HepG2 (cell line): ENCODE results near the gene HOXD12. TPM values are rescaled to one million over a fixed set of nuclear protein-coding genes. Genes with fewer than 3 reads are reported as not detected.

ENCODE experiments used
- ASH2L ChIP-seq: fragments of 300-600, 200-600 bp; sonication (generic); IDR thresholded peaks from 2 replicates; pipeline ENCODE4 v1.7.0; 2017; ENCODE audit warnings: low read depth, mild to moderate bottlenecking, moderate library complexity, mixed read lengths, low read length; ENCODE audit not compliant: insufficient read length
- BATF2 ChIP-seq: sonication (generic); formaldehyde crosslinking; IDR thresholded peaks from 2 replicates; pipeline ENCODE4 v1.8.0; 2022; ENCODE audit warnings: mild to moderate bottlenecking, missing genetic modification reagents, moderate library complexity
- CTCF ChIP-seq: sonication (generic); formaldehyde crosslinking; IDR thresholded peaks from 2 replicates; pipeline ENCODE4 v1.5.0; 2020; ENCODE audit warnings: mild to moderate bottlenecking, missing genetic modification reagents, moderate library complexity
- DMAP1 ChIP-seq: IDR thresholded peaks from 2 replicates; pipeline ENCODE4 v1.6.1; 2016
- ERF ChIP-seq: IDR thresholded peaks from 2 replicates; pipeline ENCODE4 v1.6.1; 2018; ENCODE audit warnings: missing biosample characterization, missing genetic modification reagents
- GLI4 ChIP-seq: sonication (generic); formaldehyde crosslinking; IDR thresholded peaks from 2 replicates; pipeline ENCODE4 v1.5.1; 2020; ENCODE audit warnings: missing genetic modification reagents, mild to moderate bottlenecking, moderate library complexity, borderline replicate concordance
- JUNB ChIP-seq: sonication (generic); formaldehyde crosslinking; IDR thresholded peaks from 2 replicates; pipeline ENCODE4 v1.8.0; 2022; ENCODE audit warnings: missing genetic modification reagents, mild to moderate bottlenecking, borderline replicate concordance
- LRRFIP1 ChIP-seq: sonication (generic); formaldehyde crosslinking; conservative IDR thresholded peaks from 2 replicates; pipeline ENCODE4 v1.4.0; 2020; ENCODE audit warnings: missing genetic modification reagents
- MAFG ChIP-seq: sonication (generic); formaldehyde crosslinking; IDR thresholded peaks from 2 replicates; pipeline ENCODE4 v1.5.1; 2020; ENCODE audit warnings: mild to moderate bottlenecking, missing genetic modification reagents
- MTA3 ChIP-seq: sonication (generic); formaldehyde crosslinking; IDR thresholded peaks from 2 replicates; pipeline ENCODE4 v1.4.0; 2020; ENCODE audit warnings: missing genetic modification reagents
- MTF1 ChIP-seq: sonication (generic); formaldehyde crosslinking; IDR thresholded peaks from 2 replicates; pipeline ENCODE4 v1.5.0; 2020; ENCODE audit warnings: missing genetic modification reagents
- NR2F2 ChIP-seq: IDR thresholded peaks from 2 replicates; pipeline ENCODE4 v1.6.1; 2012; ENCODE audit warnings: low read depth, inconsistent platforms, borderline replicate concordance
- PRMT3 ChIP-seq: sonication (generic); formaldehyde crosslinking; IDR thresholded peaks from 2 replicates; pipeline ENCODE4 v1.8.1; 2022; ENCODE audit warnings: low read depth, mild to moderate bottlenecking, moderate library complexity, missing genetic modification reagents, borderline replicate concordance
- RARA ChIP-seq: IDR thresholded peaks from 2 replicates; pipeline ENCODE4 v1.6.1; 2016; ENCODE audit warnings: missing genetic modification reagents, missing compliant biosample characterization
- SATB2 ChIP-seq: sonication (generic); formaldehyde crosslinking; IDR thresholded peaks from 2 replicates; pipeline ENCODE4 v1.5.0; 2020; ENCODE audit warnings: missing genetic modification reagents
- SMC3 ChIP-seq: IDR thresholded peaks from 2 replicates; pipeline ENCODE4 v1.6.1; 2011; ENCODE audit warnings: low read length, improper control_type of control experiment
- TAF15 ChIP-seq: fragments of 200-400 bp; formaldehyde crosslinking; IDR thresholded peaks from one replicate; pipeline ENCODE4 v1.6.1; 2018; ENCODE audit warnings: mild to moderate bottlenecking, low read depth, low read length; ENCODE audit not compliant: poor library complexity, severe bottlenecking
- YEATS2 ChIP-seq: sonication (generic); formaldehyde crosslinking; IDR thresholded peaks from 2 replicates; pipeline ENCODE4 v1.4.0; 2020; ENCODE audit warnings: missing genetic modification reagents, borderline replicate concordance
- ZC3H13 ChIP-seq: sonication (generic); formaldehyde crosslinking; IDR thresholded peaks from 2 replicates; pipeline ENCODE4 v1.8.1; 2023; ENCODE audit warnings: mild to moderate bottlenecking, missing genetic modification reagents, moderate library complexity
- ZFP41 ChIP-seq: sonication (generic); formaldehyde crosslinking; IDR thresholded peaks from 2 replicates; pipeline ENCODE4 v1.4.0; 2020; ENCODE audit warnings: mild to moderate bottlenecking, missing genetic modification reagents, borderline replicate concordance
- ZNF17 ChIP-seq: sonication (generic); formaldehyde crosslinking; IDR thresholded peaks from 2 replicates; pipeline ENCODE4 v1.5.0; 2020; ENCODE audit warnings: mild to moderate bottlenecking, missing genetic modification reagents
- ZNF382 ChIP-seq: sonication (generic); formaldehyde crosslinking; IDR thresholded peaks from 2 replicates; pipeline ENCODE4 v1.5.0; 2020; ENCODE audit warnings: missing genetic modification reagents, mild to moderate bottlenecking, borderline replicate concordance
- ZNF572 ChIP-seq: sonication (generic); formaldehyde crosslinking; IDR thresholded peaks from 2 replicates; pipeline ENCODE4 v1.5.1; 2020; ENCODE audit warnings: mild to moderate bottlenecking, missing genetic modification reagents
- ZSCAN5A ChIP-seq: sonication (generic); formaldehyde crosslinking; IDR thresholded peaks from 2 replicates; pipeline ENCODE4 v1.8.0; 2022; ENCODE audit warnings: mild to moderate bottlenecking, missing genetic modification reagents, borderline replicate concordance
- polyA plus RNA-seq, 8 experiments: library from polyadenylated mRNA; depleted of rRNA in 3 of 8; stranded (reverse) in 7 of 8; unstranded in 1 of 8; fragments of >200 nt; fragmentation: Illumina TruSeq in 4 of 8; extraction: Trizol in 4 of 8; gene quantifications; 2 replicates each; pipeline versions ENCODE4 v1.2.1 to v1.2.3, GENCODE V29; 2011 to 2016; ENCODE audit warnings: low read depth in 4 of 8, missing spikeins in 1 of 8, mixed read lengths in 1 of 8; ENCODE audit not compliant: insufficient read depth in 1 of 8
- total RNA-seq, 5 experiments: library from RNA; depleted of rRNA; stranded (reverse); fragments of >200 nt; fragmentation: Illumina TruSeq; extraction: Trizol; gene quantifications; 2 replicates each; pipeline ENCODE4 v1.2.3, GENCODE V29; 2016; ENCODE audit warnings: low read depth in 1 of 5

The HOXD12 gene
- total and polyA plus RNA-seq, 2 of the 13 experiments (the other 11 are each of a cell fraction or from before 2014, with no cell fraction given) = not detected

GRCh38 chr2:176085861-176086771 lies 13.5 kb upstream of the HOXD12 start (continued):
- TF ChIP-seq ZNF382 (CRISPR knock-in tag) = no peak
- 0 out of 2 replicates have a peak, but pooled peaks have one; percentile 23 for TF ChIP-seq JUNB (CRISPR knock-in tag)
- TF ChIP-seq SMC3 = peak; percentile 72
- TF ChIP-seq PRMT3 = no peak
- no peak for TF ChIP-seq MTF1 (CRISPR knock-in tag)
- TF ChIP-seq BATF2 (CRISPR knock-in tag) = 0 out of 2 replicates have a peak, but pooled peaks have one; percentile 47
- TF ChIP-seq ASH2L = no peak
- TF ChIP-seq ZNF572 = no peak
- no peak for TF ChIP-seq GLI4 (CRISPR knock-in tag)
- no peak for TF ChIP-seq TAF15
- TF ChIP-seq YEATS2 = no peak
- TF ChIP-seq CTCF (CRISPR knock-in tag) = peak; percentile 95
- TF ChIP-seq SATB2 (CRISPR knock-in tag) = no peak
- no peak for TF ChIP-seq ZSCAN5A (CRISPR knock-in tag)
- no peak for TF ChIP-seq ZNF17 (CRISPR knock-in tag)
- TF ChIP-seq MAFG (CRISPR knock-in tag) = no peak
- no peak for TF ChIP-seq DMAP1 (CRISPR knock-in tag)
- 0 out of 2 replicates have a peak, but pooled peaks have one; percentile 42 for TF ChIP-seq ERF
- TF ChIP-seq LRRFIP1 (CRISPR knock-in tag) = no peak
- TF ChIP-seq MTA3 = no peak
- no peak for TF ChIP-seq ZFP41
- no peak for TF ChIP-seq RARA (CRISPR knock-in tag)
- no peak for TF ChIP-seq NR2F2
- TF ChIP-seq ZC3H13 = no peak
